GM18907 (cell line): ENCODE measurements around the gene SPRR1B.
"Not testable (repeated sequence)": the region's sequence is repeated elsewhere in the genome, so short reads cannot be mapped to it uniquely, and the experiment has no call there.

Source experiments
- ATAC-seq: cut with Tn5 transposase; IDR thresholded peaks from one replicate; pipeline ENCODE4 v1.9.1; 2021; ENCODE audit warnings: mild to moderate bottlenecking, moderate library complexity; ENCODE audit not compliant: unreplicated experiment

The SPRR1B gene

GRCh38 chr1:153035211-153035610, 4.2 kb downstream of the SPRR1B start:
- no peak for ATAC-seq

- no peak for ATAC-seq
These were observed 10.1 kb downstream of the SPRR1B start, which contains the start of gene SPRR2D for GRCh38 chr1:153040950-153041631. Gene SPRR2D, minus strand, starts transcription at chr1:153041120. Its CDS starts 774 bp downstream, at chr1:153040346.

GRCh38 chr1:153049211-153049610, 18.2 kb downstream of the SPRR1B start:
- ATAC-seq = no peak

- not testable (repeated sequence) for ATAC-seq
These were observed 25.1 kb downstream of the SPRR1B start for GRCh38 chr1:153056111-153056510.

- ATAC-seq = no peak
These were observed 26.4 kb downstream of the SPRR1B start, which contains the start of gene SPRR2A for GRCh38 chr1:153057375-153057774. Gene SPRR2A, minus strand, starts transcription at chr1:153057512. Its CDS starts 777 bp downstream, at chr1:153056735.

GRCh38 chr1:153058154-153058553, 27.2 kb downstream of the SPRR1B start:
- ATAC-seq = no peak

GRCh38 chr1:153058826-153059784, 28.1 kb downstream of the SPRR1B start:
- ATAC-seq = no peak

- no peak for ATAC-seq
These were observed 39.2 kb downstream of the SPRR1B start for GRCh38 chr1:153070243-153070642.

GRCh38 chr1:153071511-153071910, 40.5 kb downstream of the SPRR1B start, which contains the start of gene SPRR2B:
Gene SPRR2B, minus strand, starts transcription at chr1:153071611. Its CDS starts 772 bp downstream, at chr1:153070839.
- ATAC-seq = no peak

- ATAC-seq = no peak
These were observed 42.1 kb downstream of the SPRR1B start for GRCh38 chr1:153072806-153073726.

GRCh38 chr1:153081736-153082135, 50.7 kb downstream of the SPRR1B start:
- no peak for ATAC-seq
